GM21619 (cell line): ENCODE data around the gene TRPC4.
"Not testable (repeated sequence)": the region's sequence is repeated elsewhere in the genome, so short reads cannot be mapped to it uniquely, and the experiment has no call there.

ENCODE experiments used
- ATAC-seq: cut with Tn5 transposase; IDR thresholded peaks from one replicate; pipeline ENCODE4 v1.9.1; 2021; ENCODE audit not compliant: unreplicated experiment

The TRPC4 gene

DNA sequence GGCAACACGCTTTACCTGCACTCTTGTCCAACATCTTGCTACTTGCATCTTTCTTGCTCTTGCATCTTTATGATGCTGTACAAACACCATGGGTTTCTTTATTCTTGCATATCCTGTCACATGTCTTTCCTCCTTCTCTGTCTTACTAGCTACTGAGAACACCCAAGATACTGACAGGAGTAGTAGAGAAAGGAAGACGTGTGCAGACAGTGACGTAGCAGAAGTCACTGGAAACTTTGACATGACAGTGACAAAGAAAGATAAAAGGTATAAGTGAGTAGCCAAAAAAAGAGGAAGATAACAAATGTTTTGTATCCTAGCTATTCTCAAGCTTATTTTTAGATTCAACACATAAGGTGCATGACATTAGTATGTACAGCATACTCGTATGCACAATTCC is 34.2 kb downstream of the TRPC4 start:
- ATAC-seq: no peak

DNA sequence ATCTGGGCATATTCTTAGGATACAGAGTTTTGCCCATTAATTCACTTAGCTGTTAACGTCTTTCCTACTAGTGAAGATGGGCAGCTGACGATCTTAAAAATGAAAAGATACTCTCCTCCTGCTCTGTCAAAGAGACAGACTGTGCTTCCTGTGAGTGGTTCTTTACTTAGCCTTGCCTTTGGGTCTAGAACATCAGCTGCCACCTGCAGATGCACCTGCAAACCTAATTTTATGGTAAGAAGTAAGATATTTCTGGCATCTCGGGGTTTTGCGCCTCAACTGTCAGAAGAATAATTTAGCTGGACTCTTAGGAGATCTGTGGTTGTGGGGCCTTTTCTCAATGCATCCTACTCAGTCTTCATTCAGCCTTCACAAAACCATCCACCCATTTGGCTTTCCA is 36.2 kb downstream of the TRPC4 start:
- no peak for ATAC-seq

DNA sequence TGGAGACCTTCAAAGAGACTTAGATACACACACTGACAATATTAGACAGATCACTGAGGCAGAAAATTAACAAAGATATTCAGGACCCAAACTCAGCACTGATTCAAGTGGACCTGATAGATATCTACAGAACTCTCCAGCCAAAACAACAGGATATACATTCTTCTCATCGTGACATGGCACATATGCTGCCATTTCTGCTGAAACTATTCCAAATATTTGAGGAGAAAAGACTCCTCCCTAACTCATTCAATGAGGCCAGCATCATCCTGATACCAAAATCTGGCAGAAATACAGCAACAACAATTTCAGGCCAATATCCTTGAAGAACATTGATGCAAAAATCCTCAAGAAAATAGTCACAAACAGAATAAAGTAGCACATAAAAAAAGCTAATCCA is 53.3 kb downstream of the TRPC4 start:
- no peak for ATAC-seq

DNA sequence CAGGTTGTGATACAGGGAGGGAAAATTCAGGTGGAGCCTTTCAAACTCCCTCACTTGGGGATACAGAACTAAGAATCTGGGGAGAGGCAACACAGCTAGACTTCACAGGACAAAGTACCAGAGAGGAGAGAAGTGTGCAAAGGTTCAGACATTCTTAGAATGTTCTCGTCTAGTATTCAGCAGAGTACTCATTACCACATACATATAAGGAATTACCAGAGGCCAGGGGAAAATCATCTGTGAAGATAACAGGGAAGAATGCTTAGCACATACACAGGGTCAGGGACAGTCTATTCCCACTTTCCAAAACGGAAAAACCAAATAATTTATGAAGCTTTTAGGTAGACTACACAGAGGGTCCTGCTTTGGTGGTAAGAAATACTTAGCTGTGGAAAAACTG is 58.1 kb downstream of the TRPC4 start:
- ATAC-seq: no peak

DNA sequence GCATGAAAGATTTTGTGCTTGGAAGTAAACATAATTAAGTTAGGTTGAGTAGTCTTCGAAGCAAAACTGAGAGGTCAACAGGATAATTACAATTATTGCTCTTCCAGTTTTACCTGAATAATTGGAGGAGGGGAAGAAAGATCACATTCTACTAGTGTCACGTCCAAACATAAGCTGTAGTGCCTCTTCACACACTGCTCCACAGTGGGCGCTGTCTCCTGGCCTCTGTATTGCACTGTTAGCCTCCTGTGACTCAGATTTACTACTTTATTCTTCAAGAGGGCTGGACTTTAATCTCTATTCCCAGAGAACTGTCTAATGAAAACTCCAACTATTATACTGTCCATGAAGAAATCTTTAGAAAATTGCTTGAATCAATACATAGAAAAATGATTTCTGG is 62.9 kb downstream of the TRPC4 start:
- no peak for ATAC-seq

DNA sequence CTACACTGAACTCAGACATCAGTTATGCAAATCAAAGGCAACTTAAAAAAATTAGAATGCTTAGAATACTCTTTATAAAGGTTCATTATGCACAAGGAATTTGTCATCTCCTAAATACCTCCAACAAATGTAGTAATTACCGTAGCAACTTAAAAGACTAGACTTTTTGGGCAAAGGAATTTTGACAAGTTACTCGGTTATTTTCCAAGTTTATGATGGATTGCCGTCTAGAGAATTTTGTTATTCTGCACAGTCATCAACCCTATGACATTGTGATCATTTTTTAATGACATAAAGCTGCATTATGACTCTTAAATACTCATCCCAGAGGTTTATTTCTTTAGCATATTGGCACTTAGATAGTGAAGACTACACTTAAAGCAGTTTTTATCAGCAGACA is 71.9 kb downstream of the TRPC4 start:
- no peak for ATAC-seq

DNA sequence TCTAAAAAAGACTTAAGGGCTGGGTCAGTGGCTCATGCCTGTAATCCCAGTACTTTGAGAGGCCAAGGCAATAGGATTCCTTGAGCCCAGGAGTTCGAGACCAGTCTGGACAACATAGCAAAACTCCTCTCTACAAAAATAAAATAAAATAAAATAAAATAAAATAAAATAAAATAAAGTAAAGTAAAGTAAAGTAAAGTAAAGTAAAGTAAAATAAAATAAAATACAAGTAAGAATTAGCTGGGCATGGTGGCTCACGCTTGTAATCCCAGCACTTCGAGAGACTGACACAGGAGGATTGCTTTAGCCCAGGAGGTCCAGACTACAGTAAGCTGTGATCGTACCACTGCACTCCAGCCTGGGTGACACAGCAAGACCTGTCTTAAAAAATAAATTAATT is 72.8 kb downstream of the TRPC4 start:
- ATAC-seq: not testable (repeated sequence)

DNA sequence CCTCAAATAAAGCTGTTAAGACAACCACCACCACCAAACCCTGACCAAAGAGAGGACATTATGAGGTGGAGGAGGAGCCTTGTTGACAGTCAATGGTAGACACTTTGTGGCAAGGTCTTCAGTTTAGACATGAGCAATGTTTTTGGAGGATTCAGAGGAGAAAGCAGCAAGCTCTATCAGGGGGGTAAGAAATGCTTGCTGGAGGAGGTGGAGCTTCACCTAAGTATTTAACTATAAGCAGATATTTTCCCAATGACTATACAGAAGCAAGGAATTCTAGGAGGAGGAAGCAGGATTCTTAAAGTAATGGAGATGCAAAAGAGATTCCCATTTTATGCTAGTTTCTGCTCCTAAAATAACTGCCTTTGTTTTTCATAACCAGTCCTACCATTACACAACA is 74.2 kb downstream of the TRPC4 start:
- ATAC-seq: no peak

DNA sequence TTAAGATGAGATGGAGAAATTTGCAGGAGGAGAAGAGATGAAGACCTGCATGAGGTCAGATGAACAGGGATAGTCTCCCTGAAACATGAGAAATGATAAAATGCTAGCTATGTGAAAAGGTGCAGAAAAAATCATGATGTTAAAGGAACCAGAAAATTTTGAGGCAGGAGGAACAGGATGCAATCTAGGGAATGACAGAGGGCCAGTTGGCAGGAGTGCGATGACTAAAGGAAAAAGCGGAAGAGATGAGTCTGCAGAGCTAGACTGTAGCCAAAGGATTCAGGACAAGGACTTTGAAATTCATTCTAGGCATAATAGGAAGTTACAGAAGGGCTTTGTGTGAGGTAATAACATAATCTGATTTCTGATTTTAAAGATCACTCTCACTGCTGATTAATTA is 77.9 kb downstream of the TRPC4 start:
- ATAC-seq: no peak

DNA sequence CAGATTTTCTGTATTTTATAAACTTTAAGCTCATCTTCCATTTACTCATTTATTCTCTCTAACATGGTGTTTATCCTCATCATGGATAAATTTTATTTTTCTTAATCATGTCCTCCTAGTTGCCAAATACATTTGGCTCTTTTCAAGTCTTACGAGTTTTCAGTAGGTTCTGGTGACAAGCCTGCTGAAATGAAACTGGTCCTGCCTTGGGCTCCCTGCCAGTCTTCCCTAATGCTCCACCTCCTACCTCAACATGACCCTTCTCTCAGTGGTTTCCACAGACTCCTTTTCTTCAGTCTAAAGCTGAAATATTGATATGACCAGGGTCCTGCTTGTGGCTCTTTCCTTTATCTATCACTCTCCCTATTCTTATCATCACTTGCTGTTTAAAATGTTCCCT is 81.2 kb downstream of the TRPC4 start:
- no peak for ATAC-seq

DNA sequence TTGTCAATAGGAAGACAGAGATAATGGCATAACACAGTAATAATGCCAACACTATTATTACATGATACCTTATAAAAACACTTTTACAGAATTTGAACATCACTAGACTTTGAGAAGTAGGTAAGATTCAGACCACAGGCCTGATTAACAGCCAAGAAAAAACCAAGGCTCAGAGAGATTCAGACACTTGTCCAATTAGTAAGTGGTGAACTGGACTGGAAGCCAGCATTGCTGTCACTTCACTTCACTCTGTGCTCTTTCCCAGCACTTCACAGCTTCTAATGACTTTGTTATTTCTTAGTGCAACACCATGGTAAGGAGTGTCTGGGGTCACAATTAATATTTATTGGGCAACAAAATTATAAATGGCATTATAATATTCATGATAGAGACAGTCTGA is 91.9 kb downstream of the TRPC4 start:
- ATAC-seq: no peak

DNA sequence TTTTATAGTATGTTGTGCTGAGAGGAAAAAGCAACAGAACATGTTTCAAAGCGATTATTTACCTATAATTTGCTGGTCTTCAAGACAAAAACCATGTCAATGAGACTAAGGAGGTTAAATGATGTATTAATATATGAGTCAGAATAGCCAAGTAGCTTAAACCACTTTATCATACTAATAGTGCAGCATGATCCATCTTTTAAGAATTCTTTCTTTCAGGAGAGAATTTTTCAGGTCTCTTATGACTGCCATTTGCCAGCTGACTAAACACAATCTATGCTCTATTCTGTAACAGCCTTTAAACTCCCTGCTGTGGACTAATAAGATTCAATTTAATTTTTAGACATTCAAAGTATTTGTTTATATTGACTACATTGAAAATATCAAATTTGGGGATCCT is 93.7 kb downstream of the TRPC4 start:
- no peak for ATAC-seq

DNA sequence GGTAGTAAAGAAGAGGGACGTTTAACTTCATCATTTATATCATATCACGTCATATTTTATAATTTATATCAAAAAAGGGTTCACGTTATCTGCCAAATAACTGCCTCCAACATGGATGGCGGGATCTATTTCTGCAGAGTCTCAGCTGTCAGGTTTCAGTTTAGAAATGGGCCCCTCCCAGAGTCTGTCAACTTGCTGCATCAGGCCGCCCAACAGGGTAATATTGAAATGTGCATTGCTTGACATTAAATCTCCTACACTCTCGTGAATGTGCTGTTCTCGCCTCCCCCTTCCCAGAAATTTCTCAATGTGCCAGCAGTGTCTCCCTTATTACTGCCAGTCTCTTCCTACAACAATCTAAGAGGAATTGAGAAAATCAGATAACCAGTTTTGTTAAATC is 96.9 kb downstream of the TRPC4 start:
- no peak for ATAC-seq

DNA sequence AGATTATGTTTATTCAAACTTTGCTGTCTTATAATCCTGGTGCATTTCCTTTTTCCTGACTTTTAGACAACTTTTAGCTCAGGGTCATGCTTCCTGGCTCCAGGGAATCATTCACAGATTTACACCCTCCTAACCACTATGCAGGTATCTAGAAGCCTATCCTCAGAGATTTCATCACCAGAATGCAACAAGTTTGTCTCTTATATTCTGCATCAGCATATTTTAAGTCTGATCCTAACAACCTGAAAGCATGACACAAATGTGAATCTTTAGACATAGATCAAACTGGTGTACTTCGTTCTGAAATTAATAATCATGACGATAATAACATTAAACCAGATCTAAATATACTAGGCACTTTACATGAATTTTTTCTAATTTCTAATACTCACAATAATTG is 100.0 kb downstream of the TRPC4 start:
- ATAC-seq: no peak

DNA sequence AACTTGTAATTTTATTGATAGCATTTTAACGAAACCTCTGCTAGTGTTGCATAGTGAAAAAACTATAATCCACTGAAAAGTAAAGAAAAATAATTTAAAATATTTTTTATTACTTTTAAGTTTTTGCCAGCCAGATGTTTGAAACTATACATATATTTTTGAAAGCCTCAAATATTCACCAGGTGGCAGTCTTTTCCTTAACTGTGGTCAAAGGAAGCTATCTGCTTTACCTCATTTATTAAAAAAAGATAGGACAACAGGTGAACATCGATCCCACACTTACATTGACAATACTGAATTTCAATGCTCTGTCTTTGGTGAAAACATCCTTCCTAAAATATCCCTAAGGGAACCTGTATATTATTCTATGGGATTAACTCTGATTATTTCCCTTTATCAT is 100.5 kb downstream of the TRPC4 start:
- ATAC-seq: no peak

DNA sequence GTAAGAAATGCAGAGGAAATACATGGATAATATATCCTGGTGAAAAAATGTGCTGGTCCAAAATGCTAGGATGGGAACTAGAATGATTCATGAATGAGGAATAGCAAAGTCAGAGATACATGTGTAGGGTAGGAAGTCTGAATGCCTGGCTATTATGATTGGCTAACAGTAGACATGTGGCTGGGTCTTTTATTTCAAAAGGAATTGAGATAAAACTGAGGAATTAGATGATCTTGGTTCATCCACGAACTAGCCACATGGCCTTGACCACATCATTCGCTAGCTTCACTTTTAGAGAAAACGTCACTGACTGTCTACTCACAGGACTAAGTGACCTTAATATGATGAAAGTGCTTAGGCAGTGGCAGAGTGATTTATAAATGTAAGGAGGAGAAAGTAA is 103.1 kb downstream of the TRPC4 start:
- ATAC-seq: no peak

DNA sequence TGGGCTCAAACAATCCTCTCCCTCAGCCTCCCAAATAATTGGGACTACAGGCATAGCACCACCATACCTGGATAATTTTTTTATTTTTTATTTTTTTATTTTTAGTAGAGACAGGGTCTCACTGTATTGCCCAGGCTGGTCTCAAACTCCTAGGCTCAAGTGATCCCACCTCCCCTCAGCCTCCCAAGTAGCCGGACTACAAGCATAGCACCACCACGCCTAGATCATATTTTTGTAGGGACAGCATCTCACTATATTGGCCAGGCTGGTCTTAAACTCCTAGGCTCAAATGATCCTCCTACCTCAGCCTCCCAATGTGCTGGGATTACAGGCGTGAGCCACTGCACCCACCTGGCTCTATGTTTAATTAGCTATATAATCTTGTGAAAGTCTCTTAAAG is 114.2 kb downstream of the TRPC4 start:
- ATAC-seq: no peak

DNA sequence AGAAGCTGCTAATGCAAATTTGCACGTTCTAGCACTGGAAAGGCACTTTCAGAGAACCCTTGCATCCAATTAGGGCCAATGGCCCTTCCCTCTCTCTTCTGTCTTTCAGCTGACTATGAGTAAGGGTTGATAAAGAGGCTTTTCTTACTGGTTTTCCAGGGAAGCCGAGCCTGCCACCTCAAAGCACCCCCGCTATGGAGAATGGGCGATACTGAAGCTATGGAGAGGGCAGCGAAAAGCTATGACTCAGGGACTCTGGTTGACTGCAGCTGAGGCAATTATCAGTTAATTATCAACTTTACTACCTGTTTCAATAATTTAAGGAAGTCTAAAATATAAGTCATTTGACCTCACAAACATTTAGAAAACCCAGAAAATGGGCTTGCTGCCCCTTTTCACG is 115.8 kb downstream of the TRPC4 start:
- no peak for ATAC-seq

DNA sequence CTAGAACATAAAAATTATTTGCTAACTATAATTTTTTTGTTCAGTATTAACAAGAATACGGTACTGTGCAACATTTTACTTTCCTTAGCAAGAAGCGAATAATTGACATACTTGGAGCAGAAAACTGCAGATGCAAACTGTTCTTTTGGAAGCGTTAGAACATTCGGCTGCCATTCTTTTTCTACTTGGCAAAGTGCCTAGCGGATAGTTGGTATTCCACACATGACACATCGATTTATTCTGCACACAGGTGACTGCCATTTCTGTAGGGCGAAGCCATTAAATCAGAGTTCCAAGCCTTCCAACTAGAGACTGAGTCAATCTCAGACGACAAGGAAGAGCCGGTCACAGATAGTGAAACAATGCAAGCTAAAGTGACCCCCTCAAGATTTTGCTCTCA is 117.4 kb downstream of the TRPC4 start:
- no peak for ATAC-seq

DNA sequence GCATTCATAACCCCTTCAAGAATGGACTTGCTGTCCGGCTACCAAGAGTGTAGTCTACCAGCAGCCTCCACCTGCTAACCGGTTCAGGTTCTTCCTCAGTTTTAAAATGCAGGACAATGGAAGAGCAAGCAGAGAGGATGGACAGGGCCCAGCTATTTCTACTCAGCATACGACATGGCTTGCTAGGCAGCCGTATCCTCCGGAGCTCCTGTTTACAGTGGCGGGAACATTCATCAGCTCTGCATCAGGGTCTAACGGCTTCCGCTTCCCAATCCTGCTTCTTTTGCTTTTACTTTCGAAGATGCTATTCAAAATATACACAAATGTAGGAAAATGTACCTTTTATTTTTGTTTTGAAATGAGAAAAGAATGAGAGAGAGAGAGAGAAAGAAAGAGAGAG is 118.5 kb downstream of the TRPC4 start:
- no peak for ATAC-seq

DNA sequence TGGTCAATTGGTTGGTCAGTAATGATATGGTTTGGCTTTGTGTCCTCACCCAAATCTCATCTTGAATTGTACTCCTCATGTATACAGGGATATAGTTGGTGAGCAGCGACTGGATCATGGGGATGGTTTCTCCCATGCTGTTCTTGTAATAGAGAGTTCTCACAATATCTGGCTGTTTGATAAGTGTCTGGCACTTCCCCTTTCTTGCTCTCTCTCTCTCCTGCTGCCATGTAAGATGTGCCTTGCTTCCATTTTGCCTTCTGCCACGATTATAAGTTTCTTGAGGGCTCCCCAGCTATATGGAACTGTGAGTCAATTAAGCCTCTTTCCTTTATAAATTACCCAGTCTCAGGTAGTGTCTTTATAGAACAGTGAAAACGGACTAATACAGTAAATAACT is 120.7 kb downstream of the TRPC4 start:
- ATAC-seq: no peak

DNA sequence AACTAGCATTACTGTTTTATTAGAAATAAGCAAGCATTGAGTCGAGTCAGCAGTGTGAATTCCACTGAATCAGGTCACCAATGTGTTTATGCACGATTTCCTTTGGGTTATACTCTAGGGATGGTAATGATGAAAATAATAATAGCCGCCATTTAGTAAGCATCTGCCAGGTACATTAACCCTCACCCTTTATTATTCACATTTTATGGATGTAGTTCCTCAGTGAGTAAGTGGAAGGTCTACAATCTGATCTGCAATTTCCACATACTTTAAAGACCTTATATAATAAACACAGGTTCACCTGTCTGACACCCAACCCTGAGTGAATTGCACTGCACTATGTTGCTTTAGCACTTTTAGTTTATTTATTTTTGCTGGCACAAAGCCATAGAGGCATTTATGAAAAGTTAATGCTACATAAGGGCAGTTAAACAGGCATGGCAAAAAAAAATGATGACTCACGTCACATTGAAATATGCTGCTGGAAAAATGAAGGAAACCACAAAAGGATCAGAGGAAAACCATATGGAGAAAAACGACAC is 122.4 kb downstream of the TRPC4 start:
- ATAC-seq: no peak

DNA sequence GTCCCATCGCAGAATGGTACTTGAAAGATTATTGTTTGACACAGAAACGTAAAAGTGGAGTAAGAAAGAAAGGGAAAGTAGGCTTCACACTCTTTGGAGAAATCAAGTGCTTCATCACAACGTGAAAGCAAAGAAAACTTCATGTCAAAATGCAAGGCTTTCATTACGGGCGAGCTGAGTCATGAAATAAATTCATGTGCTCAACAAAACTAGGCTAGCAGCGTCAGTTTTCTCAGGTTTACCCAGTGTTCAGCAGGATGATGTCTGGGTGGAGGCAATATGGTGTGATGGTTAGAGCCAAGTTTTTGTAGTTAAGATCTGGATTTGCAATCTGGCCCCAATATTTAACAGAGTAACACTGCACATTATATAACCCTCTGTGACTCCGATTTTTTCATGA is 128.0 kb downstream of the TRPC4 start:
- no peak for ATAC-seq

DNA sequence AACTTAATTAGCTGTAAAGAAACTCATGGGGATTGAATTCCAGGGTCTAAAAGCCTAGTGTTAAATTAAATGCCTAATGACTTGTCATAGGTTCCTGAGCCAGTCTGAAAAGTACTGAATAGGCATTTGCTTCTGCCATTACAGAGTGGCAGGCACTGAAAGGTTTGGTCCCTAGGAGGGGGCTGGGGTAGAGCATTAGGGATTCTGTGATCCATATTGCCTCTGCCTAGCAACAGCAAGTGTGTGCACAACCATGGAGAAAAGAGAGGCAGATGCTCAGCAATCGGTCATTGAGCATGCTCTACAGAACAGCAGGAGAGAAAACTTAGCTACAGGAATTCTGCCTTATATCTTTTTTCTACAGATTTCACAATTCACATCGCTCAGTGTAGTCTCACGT is 133.5 kb downstream of the TRPC4 start:
- ATAC-seq: no peak
